Panc1 (cell line): ENCODE data around the gene CELF2.

Experiments
- CTCF ChIP-seq: fragments of 450-650 bp; IDR thresholded peaks from 2 replicates; pipeline ENCODE4 v1.5.1; 2017; ENCODE audit warnings: mild to moderate bottlenecking
- POLR2AphosphoS5 ChIP-seq: IDR thresholded peaks from 2 replicates; pipeline ENCODE4 v1.6.1; 2012; ENCODE audit warnings: mild to moderate bottlenecking, low read depth, low read length, moderate library complexity

- TF ChIP-seq CTCF, result no peak
- no peak for TF ChIP-seq POLR2AphosphoS5
Measured at GRCh38 chr10:11197266-11197712, 179.6 kb downstream of the CELF2 start.
